Measurements from ENCODE around the gene UMODL1.

DNA sequence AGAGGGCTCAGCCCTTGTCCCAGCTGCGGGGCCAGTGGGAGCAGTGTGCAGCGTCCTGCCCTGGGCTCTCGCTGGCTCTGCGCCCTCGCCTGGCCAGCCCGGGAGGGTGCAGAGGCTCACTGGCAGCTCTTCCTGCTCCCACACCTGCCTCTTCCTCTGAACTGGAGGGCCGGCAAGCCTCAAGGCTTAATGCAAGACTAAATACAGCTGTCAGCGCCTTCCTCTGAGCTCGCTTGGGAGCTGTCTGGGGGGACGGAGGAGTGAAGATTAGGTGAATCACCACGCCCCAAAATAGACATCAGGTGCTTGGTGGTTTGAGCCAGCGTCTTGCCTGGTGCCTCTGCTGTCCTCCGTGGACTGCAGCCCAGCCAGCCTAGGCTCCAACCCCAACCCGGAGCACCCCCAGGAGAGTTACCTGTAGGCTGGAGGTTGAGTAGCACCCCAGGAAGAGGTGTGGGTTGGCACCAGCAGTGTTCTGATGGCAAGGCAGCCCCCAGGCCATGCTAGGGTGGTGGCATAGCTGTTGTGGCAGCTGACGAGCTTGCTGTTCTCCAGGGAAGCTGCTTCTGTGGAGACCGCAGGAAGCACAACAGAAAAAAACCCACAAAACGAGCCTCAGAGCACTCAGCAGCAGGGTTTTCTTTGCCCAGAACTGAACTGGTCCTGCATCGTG, 36.9 kb downstream of the UMODL1 start:
- TF ChIP-seq KLF1 (tag by site-specific recombination; IDR thresholded peaks at IDR 0.05) (no peak), ZNF571 (tag by site-specific recombination; IDR thresholded peaks at IDR 0.05) (no peak), ZNF544 (tag by site-specific recombination; IDR thresholded peaks at IDR 0.05) (no peak), ZNF510 (tag by site-specific recombination; IDR thresholded peaks at IDR 0.05; ENCODE audit: insufficient replicate concordance) (no peak), YY1 (tag by site-specific recombination; IDR thresholded peaks at IDR 0.05) (no peak), KLF7 (tag by site-specific recombination; IDR thresholded peaks at IDR 0.05; ENCODE audit: borderline replicate concordance) (no peak), ZNF549 (tag by site-specific recombination; IDR thresholded peaks at IDR 0.05) (no peak), TCF7L2 (IDR thresholded peaks at IDR 0.05; ENCODE audit: borderline replicate concordance, low read depth, low read length) (no peak), ZNF138 (tag by site-specific recombination; IDR thresholded peaks at IDR 0.05; ENCODE audit: borderline replicate concordance) (no peak), ZNF837 (tag by site-specific recombination; IDR thresholded peaks at IDR 0.05) (no peak), ZNF433 (tag by site-specific recombination; IDR thresholded peaks at IDR 0.05; ENCODE audit: low read depth) (no peak)
- TF ChIP-seq, protein P1, sequence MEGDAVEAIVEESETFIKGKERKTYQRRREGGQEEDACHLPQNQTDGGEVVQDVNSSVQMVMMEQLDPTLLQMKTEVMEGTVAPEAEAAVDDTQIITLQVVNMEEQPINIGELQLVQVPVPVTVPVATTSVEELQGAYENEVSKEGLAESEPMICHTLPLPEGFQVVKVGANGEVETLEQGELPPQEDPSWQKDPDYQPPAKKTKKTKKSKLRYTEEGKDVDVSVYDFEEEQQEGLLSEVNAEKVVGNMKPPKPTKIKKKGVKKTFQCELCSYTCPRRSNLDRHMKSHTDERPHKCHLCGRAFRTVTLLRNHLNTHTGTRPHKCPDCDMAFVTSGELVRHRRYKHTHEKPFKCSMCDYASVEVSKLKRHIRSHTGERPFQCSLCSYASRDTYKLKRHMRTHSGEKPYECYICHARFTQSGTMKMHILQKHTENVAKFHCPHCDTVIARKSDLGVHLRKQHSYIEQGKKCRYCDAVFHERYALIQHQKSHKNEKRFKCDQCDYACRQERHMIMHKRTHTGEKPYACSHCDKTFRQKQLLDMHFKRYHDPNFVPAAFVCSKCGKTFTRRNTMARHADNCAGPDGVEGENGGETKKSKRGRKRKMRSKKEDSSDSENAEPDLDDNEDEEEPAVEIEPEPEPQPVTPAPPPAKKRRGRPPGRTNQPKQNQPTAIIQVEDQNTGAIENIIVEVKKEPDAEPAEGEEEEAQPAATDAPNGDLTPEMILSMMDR (tag by site-specific recombination; IDR thresholded peaks at IDR 0.05) = peak; percentile 87
- TF ChIP-seq, protein P2, sequence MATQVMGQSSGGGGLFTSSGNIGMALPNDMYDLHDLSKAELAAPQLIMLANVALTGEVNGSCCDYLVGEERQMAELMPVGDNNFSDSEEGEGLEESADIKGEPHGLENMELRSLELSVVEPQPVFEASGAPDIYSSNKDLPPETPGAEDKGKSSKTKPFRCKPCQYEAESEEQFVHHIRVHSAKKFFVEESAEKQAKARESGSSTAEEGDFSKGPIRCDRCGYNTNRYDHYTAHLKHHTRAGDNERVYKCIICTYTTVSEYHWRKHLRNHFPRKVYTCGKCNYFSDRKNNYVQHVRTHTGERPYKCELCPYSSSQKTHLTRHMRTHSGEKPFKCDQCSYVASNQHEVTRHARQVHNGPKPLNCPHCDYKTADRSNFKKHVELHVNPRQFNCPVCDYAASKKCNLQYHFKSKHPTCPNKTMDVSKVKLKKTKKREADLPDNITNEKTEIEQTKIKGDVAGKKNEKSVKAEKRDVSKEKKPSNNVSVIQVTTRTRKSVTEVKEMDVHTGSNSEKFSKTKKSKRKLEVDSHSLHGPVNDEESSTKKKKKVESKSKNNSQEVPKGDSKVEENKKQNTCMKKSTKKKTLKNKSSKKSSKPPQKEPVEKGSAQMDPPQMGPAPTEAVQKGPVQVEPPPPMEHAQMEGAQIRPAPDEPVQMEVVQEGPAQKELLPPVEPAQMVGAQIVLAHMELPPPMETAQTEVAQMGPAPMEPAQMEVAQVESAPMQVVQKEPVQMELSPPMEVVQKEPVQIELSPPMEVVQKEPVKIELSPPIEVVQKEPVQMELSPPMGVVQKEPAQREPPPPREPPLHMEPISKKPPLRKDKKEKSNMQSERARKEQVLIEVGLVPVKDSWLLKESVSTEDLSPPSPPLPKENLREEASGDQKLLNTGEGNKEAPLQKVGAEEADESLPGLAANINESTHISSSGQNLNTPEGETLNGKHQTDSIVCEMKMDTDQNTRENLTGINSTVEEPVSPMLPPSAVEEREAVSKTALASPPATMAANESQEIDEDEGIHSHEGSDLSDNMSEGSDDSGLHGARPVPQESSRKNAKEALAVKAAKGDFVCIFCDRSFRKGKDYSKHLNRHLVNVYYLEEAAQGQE (tag by site-specific recombination; IDR thresholded peaks at IDR 0.05) = no peak
- TF ChIP-seq, protein P3, sequence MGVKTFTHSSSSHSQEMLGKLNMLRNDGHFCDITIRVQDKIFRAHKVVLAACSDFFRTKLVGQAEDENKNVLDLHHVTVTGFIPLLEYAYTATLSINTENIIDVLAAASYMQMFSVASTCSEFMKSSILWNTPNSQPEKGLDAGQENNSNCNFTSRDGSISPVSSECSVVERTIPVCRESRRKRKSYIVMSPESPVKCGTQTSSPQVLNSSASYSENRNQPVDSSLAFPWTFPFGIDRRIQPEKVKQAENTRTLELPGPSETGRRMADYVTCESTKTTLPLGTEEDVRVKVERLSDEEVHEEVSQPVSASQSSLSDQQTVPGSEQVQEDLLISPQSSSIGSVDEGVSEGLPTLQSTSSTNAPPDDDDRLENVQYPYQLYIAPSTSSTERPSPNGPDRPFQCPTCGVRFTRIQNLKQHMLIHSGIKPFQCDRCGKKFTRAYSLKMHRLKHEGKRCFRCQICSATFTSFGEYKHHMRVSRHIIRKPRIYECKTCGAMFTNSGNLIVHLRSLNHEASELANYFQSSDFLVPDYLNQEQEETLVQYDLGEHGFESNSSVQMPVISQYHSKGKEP (tag by site-specific recombination; IDR thresholded peaks at IDR 0.05) = no peak

All from HEK293 (cell line).